ENCODE results near the gene IL4.

DNA sequence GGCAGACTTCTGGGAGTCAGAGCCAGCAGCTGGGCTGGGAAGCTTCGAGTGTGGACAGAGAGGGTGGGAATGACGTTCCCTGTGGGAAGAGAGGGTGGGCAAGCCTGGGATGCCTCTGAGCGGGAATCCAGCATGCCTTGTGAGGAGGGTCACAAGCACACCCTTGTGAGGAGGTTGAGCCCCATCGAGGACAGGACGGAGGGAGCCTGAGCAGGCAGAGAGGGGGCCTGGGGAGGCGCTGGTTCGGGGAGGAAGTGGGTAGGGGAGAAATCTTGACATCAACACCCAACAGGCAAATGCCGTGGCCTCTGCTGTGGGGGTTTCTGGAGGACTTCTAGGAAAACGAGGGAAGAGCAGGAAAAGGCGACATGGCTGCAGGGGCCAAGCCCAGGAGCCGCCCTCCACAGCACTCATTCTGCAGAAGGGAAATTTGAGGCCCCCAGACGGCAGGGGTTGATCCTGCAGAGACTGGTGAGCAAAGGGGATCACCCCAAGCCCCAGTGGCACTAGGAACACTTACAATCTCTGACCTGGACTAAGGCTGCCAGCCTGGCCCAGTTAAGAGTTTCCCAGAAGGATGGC, 16.9 kb upstream of the IL4 start:
- TF ChIP-seq, protein P1, sequence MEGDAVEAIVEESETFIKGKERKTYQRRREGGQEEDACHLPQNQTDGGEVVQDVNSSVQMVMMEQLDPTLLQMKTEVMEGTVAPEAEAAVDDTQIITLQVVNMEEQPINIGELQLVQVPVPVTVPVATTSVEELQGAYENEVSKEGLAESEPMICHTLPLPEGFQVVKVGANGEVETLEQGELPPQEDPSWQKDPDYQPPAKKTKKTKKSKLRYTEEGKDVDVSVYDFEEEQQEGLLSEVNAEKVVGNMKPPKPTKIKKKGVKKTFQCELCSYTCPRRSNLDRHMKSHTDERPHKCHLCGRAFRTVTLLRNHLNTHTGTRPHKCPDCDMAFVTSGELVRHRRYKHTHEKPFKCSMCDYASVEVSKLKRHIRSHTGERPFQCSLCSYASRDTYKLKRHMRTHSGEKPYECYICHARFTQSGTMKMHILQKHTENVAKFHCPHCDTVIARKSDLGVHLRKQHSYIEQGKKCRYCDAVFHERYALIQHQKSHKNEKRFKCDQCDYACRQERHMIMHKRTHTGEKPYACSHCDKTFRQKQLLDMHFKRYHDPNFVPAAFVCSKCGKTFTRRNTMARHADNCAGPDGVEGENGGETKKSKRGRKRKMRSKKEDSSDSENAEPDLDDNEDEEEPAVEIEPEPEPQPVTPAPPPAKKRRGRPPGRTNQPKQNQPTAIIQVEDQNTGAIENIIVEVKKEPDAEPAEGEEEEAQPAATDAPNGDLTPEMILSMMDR (IDR thresholded peaks at IDR 0.05): no peak
- TF ChIP-seq ZFX (IDR thresholded peaks at IDR 0.05; ENCODE audit: borderline replicate concordance): no peak

All from 22Rv1 (cell line).